Measurements from ENCODE around the gene CRYBB3. TPM values are rescaled to one million over a fixed set of nuclear protein-coding genes. Genes with fewer than 3 reads are reported as not detected.

Gene CRYBB3
- total and polyA plus RNA-seq, 9 of the 15 experiments (the other 6 are each of a cell fraction or from before 2014, with no cell fraction given): not detected

DNA sequence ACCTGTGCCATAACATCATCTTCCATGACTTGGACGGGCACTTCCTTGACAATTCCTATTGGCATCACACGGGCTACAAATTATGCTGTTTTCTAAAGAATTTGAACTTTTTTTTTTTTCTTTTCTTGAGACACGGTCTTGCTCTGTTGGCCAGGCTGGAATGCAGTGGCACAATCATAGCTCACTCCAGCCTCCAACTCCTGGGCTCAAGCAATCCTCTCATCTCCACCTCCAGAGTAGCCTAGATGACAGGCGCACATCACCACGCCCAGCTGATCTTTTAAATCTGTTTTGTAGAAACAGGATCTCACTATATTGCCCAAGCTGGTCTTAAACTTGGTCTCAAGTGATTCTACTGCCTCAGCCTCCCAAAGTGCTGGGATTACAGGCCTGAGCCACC lies 3.3 kb upstream of the CRYBB3 start (continued):
- TF ChIP-seq, protein P1, sequence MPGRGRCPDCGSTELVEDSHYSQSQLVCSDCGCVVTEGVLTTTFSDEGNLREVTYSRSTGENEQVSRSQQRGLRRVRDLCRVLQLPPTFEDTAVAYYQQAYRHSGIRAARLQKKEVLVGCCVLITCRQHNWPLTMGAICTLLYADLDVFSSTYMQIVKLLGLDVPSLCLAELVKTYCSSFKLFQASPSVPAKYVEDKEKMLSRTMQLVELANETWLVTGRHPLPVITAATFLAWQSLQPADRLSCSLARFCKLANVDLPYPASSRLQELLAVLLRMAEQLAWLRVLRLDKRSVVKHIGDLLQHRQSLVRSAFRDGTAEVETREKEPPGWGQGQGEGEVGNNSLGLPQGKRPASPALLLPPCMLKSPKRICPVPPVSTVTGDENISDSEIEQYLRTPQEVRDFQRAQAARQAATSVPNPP (IDR thresholded peaks at IDR 0.05; ENCODE audit: borderline replicate concordance, insufficient read depth, insufficient read length): no peak
- TF ChIP-seq ZFP36 (IDR thresholded peaks at IDR 0.05; ENCODE audit: low read depth, low read length, partially characterized antibody): no peak

DNA sequence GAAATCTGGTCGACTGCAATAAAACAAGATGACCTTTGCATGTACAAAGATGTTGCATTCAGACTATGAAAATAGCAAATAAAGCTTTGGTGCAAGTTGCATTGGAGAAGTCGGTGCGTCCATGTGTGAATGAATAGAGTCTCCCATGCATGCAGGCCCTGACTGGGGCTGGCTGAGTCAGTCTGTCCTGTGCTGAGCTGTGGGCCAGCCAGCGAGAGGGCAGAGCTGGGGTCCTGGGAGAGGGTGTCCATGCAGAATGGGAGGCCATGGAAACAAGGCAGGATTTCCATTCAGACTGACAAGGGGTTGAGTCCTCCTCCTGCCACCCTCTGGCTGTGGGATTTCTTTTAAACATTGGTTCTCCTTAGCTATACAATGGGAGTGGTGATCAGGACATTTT lies 2.3 kb upstream of the CRYBB3 start:
- H3K27me3 ChIP-seq (ENCODE audit: control insufficient read depth in 2 of 2, insufficient read depth in 2 of 2, low read length in 2 of 2): peaks cover 0 to 16% of the 10 kb centered on the region in 2 experiments; a peak in 1 of 5 replicates
- in situ Hi-C loops (cut with MboI): no loop called here
- no peaks in the 10 kb centered on the region for H3K79me2 ChIP-seq (ENCODE audit: control insufficient read depth, insufficient read depth, low read length)
- no peak overlapping the region for H2AFZ ChIP-seq (ENCODE audit: low read depth, low read length)
- H3K9me1 ChIP-seq (ENCODE audit: control insufficient read depth, insufficient read depth, low read length): no peaks in the 10 kb centered on the region
- no peaks in the 10 kb centered on the region for H3K36me3 ChIP-seq (ENCODE audit: control insufficient read depth, insufficient read depth, low read length)
- no peak overlapping the region for H3K9ac ChIP-seq (ENCODE audit: insufficient read depth in 1 of 2, low read depth in 2 of 2, low read length in 2 of 2)
- no peak for TF ChIP-seq KLF13 (tag; IDR thresholded peaks at IDR 0.05; ENCODE audit: borderline replicate concordance, low read depth)
- no peak for TF ChIP-seq HDAC1 (IDR thresholded peaks at IDR 0.05)
- TF ChIP-seq TBL1XR1 (IDR thresholded peaks at IDR 0.05; ENCODE audit: low read length in 2 of 2): no peak
- no peak for TF ChIP-seq TGIF2 (CRISPR knock-in tag; IDR thresholded peaks at IDR 0.05)
- TF ChIP-seq ZNF318 (IDR thresholded peaks at IDR 0.05; ENCODE audit: borderline replicate concordance in 1 of 2, low read depth in 1 of 2): no peak
- TF ChIP-seq FOSL1 (tag; conservative IDR thresholded peaks at IDR 0.05): no peak
- TF ChIP-seq TOE1 (IDR thresholded peaks at IDR 0.05; ENCODE audit: borderline replicate concordance): no peak
- TF ChIP-seq TOE1 (CRISPR knock-in tag; IDR thresholded peaks at IDR 0.05; ENCODE audit: borderline replicate concordance, low read depth): no peak
- no peak for TF ChIP-seq HNRNPUL1 (IDR thresholded peaks at IDR 0.05; ENCODE audit: low read length)
- no peak for TF ChIP-seq PRMT5 (CRISPR knock-in tag; IDR thresholded peaks at IDR 0.05)
- POLR2A ChIA-PET: interaction anchor here (0.5 kb wide), 1 partner anchor 1143 kb away, joined by 3 read pairs; no protein-coding TSS in a partner anchor
- FAIRE-seq (no peak), DNase-seq (ENCODE audit: extremely low read depth in 1 of 4, low spot score in 3 of 4) (no peak), ATAC-seq (no peak)
- no peak overlapping the region for H3K27ac ChIP-seq (ENCODE audit: extremely low read depth, low read depth, low read length)
- CTCF ChIA-PET (ENCODE audit: low intra/inter-chr PET ratio): no interaction called here
- no peak overlapping the region for H3K4me2 ChIP-seq (ENCODE audit: insufficient read depth, low read length)
- H3K9me3 ChIP-seq (replicated peaks; ENCODE audit: control insufficient read depth, insufficient read depth, low read depth, low read length): no peaks in the 10 kb centered on the region
- no peak overlapping the region for H3K4me3 ChIP-seq
- WGBS (ENCODE audit: insufficient coverage, low coverage, missing lambda C conversion rate): 2% methylated on average over 4 of the region's 4 CpGs
- no peaks in the 10 kb centered on the region for H3K4me1 ChIP-seq (replicated peaks in 1 of 2; ENCODE audit: control insufficient read depth in 2 of 2, insufficient read depth in 2 of 2, low read length in 2 of 2)
- intact Hi-C loops (cut with micrococcal nuclease): no loop called here
- BruUV-seq (replicated peaks): no TSS peak
- H4K20me1 ChIP-seq (replicated peaks; ENCODE audit: control insufficient read depth, insufficient read depth, low read length): no peaks in the 10 kb centered on the region; the same call in 1 of the 2 replicates

Data from K562 (cell line).